Activated CD4-positive, alpha-beta T cell treated with anti-CD3 and anti-CD28 coated beads for 48 hours (primary cell): Measurements from ENCODE around the gene GPSM1.

ENCODE experiments used
- DNase-seq: peaks from one replicate; pipeline ENCODE4 v3.0.0-alpha.2; 2020

GPSM1 gene

DNA sequence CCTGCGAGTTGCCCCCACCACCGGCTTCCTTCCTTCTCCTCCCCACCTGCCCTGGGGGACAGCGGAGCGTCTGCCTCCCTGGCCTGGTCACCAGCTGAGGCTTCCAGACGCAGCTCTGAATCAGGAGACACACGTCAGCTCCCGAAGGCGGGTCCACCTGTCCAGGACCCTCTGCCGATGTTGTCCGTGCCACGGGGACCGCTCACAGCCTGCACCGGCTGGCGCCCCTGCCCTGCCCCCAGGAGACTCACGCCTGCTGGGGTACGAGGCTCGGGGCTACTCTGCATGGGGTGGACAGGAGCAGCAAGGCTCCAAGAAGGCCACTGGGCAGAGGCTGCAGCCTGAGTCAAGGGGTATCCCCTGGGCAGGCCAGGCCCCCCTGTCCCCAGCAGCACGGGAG, 21.5 kb upstream of the GPSM1 start:
- no peak for DNase-seq

DNA sequence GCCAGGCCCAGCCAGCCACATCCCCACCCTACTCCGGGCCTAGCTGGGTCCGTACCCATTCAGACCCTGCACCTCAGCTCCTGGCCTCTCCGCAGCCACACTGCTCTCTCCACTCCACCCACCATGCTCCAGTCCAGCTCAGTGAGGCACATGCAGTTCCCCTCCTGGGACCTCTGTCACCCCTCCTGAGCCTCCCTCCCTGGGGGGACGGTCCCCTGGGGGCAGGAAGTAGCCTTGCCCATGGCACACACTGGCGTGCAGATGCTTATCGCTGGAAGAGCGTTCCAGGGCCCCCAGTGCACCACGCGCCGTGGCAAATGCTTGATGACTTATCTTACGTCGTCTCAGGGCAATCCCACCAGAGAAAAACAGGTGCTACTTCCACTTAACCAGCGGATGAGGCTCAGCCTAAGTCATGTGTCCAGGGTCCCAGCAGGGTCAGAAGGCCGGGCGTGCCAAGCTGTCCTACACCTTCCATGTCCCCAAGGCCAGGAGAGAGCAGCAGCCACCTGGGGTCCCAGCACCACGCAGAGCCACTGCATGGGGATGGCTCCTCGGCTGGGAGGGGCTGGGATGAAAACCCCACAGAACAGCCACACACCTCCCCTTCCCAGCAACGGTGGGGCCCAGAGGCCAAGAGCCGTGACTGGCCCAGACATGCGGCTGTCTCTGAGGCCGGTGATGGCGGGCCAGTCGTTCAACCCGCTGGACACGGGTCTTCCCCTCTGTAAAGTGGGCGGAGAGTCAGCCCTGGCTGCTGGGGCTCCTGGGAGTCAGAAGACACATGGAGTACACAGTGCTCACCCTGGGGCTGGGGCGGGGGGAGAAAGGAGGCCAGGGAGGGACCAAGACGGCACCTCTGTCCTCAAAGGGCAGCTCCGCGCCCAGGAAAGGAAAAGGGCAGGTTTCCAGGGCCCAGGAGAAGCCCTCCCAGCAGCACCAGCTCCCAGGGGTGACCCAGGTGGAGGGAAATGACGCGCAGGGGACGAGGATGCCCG, 20.8 kb upstream of the GPSM1 start:
- no peak for DNase-seq

DNA sequence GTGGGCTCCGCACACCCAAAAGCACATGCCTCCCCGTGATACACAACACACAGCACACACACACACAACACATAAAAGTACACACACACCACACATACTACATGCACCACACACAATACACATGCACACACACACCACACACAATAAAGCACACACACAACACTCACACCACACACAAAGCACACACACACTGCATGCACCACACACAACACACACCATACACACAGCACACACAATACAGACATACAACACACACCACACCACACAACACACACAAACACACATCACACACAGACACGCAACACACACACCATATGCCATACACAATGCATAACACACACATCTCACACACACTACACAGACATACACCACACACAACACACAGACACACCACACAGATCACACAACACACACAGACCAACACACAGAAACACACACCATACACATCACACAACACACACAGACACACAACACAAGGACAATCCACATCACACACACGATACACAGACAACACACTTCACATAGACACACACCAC, 20.1 kb upstream of the GPSM1 start:
- DNase-seq = no peak

DNA sequence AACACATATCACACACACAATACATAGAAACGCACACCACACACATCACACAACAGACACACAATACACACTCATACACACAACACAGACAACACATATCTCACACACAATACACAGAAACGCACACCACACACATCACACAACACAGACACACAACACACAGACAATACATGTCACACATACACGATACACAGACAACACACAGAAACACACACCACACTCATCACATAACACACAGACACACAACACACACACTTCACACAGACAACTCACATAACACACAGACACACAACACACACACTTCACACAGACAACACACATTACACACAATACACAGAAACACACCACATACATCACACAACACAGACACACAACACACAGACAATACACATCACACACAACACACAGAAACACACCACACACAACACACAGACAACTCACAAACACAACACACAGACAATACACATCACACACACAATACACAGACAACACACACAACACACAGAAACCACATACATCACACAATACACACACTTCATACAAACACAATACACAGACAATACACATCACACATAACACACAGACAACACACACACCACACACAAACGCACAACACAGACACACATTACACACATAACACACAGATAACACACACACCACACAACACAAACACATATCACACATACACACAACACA, 19.2 kb upstream of the GPSM1 start:
- DNase-seq = no peak

DNA sequence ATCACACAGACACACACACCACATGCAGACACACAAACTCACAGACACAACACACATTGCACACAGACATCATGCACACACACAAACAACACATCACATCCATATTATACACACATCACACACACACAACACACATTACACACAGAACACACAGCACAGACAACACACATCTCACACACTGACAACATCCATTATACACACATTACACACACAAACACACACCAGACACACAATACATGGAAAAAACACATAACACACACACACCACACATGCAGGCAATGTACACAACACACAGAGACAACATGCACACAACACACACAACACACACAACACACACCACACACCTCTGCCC, 18.7 kb upstream of the GPSM1 start:
- DNase-seq = no peak

DNA sequence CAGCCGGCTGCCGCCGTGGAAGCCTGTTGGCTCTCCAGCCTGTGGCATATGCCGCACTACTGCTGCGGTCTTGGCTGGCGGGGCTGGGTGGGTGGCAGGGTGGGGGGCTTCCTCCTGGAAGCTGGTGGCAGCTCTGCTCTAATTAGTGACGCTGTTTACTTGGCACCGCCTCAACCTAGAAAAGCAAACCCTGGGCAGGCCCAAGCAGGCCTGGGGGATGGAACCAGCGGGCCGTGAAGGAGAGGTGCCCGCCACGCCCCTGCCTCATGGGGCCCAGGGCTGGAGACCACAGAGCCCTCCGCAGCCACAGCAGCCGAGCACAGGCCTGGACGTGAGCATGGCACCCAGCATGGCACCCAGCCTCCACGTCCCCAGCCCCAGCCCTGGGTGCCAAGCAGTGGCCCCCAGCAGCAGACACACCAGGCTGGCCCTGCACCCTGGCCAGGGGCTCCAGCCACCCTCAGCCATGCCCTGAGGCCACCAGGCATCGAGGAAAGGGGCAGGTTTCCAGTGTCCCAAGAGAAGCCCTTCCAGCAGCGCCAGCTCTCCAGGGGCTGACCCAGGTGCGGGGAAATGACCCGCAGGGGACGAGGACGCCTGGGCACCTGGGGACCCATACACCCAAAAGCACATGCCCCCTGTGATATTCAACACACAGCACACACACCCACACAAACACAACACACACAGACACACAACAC, 18.1 kb upstream of the GPSM1 start:
- no peak for DNase-seq

GRCh38 chr9:136309806-136310220, 17.5 kb upstream of the GPSM1 start:
- no peak for DNase-seq

- no peak for DNase-seq
These were observed 16.9 kb upstream of the GPSM1 start for GRCh38 chr9:136310273-136311030.

DNA sequence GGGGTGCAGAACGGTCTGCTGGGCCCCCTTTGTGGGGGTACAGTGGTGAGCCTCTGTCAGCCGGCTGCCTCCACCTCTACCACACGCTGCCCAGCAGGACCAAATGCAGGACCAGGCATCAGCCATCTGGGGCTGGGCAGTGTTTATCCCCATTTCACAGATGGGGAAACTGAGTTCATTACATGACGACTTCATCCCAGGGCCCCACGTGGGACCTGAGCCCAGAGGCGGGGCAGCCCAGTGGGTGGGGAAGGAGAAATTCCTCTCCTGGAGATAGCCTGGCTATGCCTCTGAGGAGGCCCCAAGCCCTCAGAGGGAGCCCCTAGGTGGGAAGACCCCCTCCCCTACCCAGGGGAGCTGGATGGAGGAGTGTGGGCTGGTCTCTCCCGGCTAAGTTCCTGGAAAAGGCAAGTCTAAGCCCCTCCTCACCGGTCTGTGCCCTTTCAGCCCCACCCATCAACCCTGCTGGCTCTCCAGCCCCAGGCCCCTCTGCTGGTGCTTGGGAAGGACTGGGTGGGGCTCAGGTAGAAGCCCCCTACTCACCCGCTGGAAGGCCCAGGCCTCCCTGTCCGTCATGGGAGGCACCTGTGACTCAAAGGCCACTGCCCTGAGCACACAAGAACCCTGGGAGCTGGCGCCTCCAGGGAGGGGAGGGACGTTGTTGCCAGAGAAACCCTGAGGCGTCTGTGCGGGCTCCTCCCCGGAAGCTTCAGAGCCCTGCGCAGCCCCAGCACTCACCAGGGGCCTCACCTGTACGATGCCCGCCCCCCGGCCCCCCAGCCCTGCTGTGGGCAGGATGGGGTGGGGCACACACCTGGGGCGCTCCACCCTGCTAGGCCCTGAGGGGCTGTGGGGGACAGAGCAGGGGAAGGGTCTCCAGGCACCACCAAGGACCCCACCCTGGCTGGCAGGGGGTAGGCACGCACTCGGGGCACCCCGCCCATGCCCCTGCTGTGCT, 16.0 kb upstream of the GPSM1 start:
- no peak for DNase-seq

DNA sequence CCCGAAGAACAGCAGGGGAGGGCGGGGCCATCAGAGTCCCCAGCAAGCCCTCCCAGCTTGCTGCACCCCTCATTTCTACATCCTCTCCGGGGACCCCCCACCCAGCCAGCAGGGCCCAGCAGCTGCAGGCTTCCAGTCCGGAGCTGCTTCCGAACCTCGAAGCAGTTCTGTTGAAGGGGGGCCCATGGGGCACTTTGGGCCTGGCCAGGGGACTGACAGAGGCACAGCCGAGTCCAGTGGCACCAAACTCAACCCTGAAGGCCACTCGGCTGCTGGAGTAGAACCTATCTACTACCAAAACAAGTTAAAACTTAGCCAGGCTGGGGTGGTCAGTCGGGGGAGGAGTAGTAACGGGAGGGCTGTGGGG, 15.3 kb upstream of the GPSM1 start:
- no peak for DNase-seq

DNA sequence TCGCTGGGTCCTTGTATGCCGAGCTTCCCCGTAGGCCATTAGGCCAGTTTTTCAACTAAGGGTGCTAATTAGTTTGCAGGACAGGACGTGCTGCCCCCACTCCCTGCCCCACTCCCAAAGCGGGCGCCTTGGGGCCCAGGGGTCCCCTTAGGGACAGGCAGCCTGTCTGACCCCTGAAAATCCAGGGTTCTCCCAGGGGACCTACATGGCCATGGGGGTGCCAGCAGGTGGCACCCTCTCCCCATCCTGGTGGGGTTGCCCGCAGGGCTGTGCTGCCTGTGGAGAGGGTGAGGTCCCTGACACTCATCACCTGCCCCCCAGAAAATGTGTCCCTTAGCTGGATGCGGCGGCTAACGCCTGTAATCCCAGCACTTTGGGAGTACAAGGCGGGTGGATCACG, 14.9 kb upstream of the GPSM1 start:
- peak; percentile 61 for DNase-seq

GRCh38 chr9:136313111-136314055, 14.0 kb upstream of the GPSM1 start:
- DNase-seq = no peak

GRCh38 chr9:136314056-136314416, 13.3 kb upstream of the GPSM1 start:
- no peak for DNase-seq

GRCh38 chr9:136314944-136315343, 12.4 kb upstream of the GPSM1 start:
- no peak for DNase-seq

GRCh38 chr9:136316271-136316751, 11.0 kb upstream of the GPSM1 start:
- no peak for DNase-seq

DNA sequence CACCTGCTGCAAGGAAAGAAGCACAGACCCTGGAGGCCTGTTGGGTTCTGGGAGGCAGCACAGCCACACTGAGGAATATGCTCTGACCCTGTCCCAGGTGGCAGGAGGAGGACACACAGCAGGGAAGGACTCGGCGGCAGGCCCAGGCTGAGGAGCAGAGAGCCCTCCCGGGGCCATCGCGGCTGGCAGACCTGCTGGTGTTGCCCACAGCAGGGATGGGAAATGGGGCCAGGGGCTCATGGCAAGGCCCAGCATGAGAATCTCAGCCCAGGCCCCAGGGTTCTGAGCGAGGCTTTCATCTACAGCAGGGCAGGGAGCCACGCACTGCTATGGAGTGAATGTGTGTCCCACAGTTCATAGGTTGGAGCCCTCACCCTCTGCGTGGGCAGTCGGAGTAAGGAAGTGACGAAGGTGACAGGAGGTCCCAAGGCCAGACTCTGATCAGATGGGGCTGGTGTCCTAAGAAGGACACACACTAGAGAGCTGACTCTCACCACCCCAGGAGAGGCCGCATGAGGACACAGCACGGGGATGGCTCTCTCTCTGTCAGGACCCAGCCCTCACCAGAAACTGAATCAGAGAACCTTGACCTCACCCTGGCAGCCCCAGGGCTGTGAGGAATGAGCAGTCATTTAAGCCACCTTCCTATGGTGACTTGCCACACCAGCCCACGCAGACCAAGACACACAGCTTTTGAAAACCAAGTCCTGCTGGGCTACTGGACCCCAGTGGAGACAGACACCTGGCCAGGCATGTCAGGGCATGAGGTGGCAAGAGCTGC, 10.3 kb upstream of the GPSM1 start:
- DNase-seq = no peak

DNA sequence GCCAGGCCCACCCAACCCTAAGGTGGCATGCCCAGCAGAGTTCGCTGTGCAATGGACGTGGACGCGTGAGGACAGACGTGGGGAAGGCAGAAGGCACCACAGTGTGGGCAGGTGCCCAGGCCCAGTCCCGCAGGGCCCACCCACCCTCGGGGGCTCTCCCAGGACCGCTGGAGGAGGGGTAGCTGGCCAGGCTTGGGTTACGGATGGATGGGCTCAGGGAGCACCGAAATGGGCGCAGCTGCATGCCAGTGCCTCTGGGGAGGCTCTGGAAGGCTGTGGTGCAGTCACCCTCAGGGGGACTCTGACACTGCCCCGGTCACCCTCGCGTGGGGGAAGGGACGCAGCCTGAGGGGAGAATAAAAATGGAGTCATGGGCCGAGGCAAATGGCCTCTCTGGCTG, 9.6 kb upstream of the GPSM1 start:
- no peak for DNase-seq

GRCh38 chr9:136318111-136318775, 9.1 kb upstream of the GPSM1 start:
- DNase-seq = no peak

GRCh38 chr9:136318776-136319241, 8.5 kb upstream of the GPSM1 start:
- no peak for DNase-seq
